Activated CD4-positive, alpha-beta T cell treated with anti-CD3 and anti-CD28 coated beads, Interleukin-2, amount 10 ng/mL, durations not matched to agents 7 days and 5 days (primary cell): ENCODE results near the gene ADH5. TPM values are rescaled to one million over a fixed set of nuclear protein-coding genes. Genes with fewer than 3 reads are reported as not detected.
"Not testable (repeated sequence)": the region's sequence is repeated elsewhere in the genome, so short reads cannot be mapped to it uniquely, and the experiment has no call there.

ENCODE experiments used
- CTCF ChIA-PET: fragments of 350-600 bp; sonication (Branson Sonifier 250); formaldehyde crosslinking; loops from one replicate; lab custom pipeline; 2021; ENCODE audit warnings: antibody characterized with exemption; lab: Charles Lee
- POLR2A ChIA-PET: fragments of 350-600 bp; sonication (Branson Sonifier 250); formaldehyde crosslinking; loops from one replicate; lab custom pipeline; 2021; ENCODE audit warnings: antibody characterized with exemption; lab: Charles Lee
- DNase-seq: peaks from one replicate; pipeline ENCODE4 v3.0.0-alpha.2; 2020
- H3K27ac Mint-ChIP-seq: one replicate; pipeline ENCODE4 v1.8.0; 2021; ENCODE audit warnings: mild to moderate bottlenecking, moderate library complexity, mixed read lengths
- H3K27me3 Mint-ChIP-seq: one replicate; pipeline ENCODE4 v1.8.0; 2021; ENCODE audit warnings: mixed read lengths
- H3K36me3 Mint-ChIP-seq: one replicate; pipeline ENCODE4 v1.8.0; 2021; ENCODE audit warnings: low read depth, mixed read lengths
- H3K4me1 Mint-ChIP-seq: one replicate; pipeline ENCODE4 v1.8.0; 2021; ENCODE audit warnings: mixed read lengths
- H3K4me3 Mint-ChIP-seq: one replicate; pipeline ENCODE4 v1.8.0; 2021; ENCODE audit warnings: mild to moderate bottlenecking, moderate library complexity, mixed read lengths
- H3K9me3 Mint-ChIP-seq: one replicate; pipeline ENCODE4 v1.8.0; 2021; ENCODE audit warnings: mixed read lengths
- total RNA-seq, 2 experiments: library from RNA; stranded (reverse); gene quantifications; one replicate each; pipeline ENCODE4 v1.2.3, GENCODE V29; 2021

ADH5 gene
- total RNA-seq, 2 experiments from 2014 or later, result 105 to 120 TPM

DNA sequence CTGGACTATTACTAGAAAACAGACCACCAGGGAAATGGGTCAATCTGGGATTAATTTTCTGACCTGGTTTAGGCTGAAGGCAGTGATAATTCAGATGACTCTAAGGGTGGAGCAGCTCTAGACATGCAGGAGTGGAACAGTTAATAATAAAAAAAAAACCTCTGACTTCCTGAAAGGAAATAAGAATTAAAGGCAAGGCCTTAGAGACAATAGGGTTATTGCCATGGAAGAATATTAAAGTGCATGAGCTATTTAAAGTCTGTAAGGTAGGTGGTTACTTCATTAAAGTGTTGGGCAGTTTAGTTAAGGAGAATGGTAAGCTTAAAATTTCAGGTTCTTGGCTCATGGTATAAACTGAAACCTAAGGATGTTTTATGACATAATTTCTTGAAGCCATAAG, 14.6 kb upstream of the ADH5 start:
- Mint-ChIP-seq H3K4me1 (peaks cover 3% of the 10 kb centered on the region), H3K27me3 (no peaks in the 10 kb centered on the region), H3K9me3 (no peaks in the 10 kb centered on the region), H3K4me3 (no peak overlapping the region), H3K36me3 (no peaks in the 10 kb centered on the region), H3K27ac (no peak overlapping the region)
- no peak for DNase-seq
- POLR2A ChIA-PET, result no interaction called here
- CTCF ChIA-PET, result interaction anchor here (0.6 kb wide), 1 partner anchor 230 kb away, joined by 3 read pairs; no protein-coding TSS in a partner anchor

DNA sequence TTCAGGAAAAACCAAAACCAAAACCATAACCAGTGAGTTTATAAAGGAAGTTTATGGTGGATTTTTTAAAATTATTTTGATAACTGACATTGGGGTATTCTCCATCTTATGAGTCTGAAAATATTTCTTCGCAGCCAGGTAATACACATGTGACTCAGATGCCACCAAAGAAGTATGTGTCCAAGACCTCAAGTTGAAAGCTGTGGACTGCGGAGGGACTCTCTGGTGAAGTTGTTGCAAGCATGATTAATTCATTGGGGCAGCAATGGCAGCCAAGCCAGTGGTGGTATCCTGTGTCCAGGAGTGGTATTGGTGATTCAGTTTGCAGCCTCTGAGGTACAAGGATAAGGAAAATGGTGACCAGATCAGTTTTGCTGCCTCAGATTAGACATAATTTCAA, 14.0 kb upstream of the ADH5 start:
- no peaks in the 10 kb centered on the region for H3K36me3 Mint-ChIP-seq
- no peak for DNase-seq
- no peak overlapping the region for H3K27ac Mint-ChIP-seq
- H3K9me3 Mint-ChIP-seq, result no peaks in the 10 kb centered on the region
- H3K27me3 Mint-ChIP-seq, result no peaks in the 10 kb centered on the region
- H3K4me1 Mint-ChIP-seq, result peaks cover 3% of the 10 kb centered on the region
- H3K4me3 Mint-ChIP-seq, result no peak overlapping the region
- POLR2A ChIA-PET, result no interaction called here
- CTCF ChIA-PET, result no interaction called here

DNA sequence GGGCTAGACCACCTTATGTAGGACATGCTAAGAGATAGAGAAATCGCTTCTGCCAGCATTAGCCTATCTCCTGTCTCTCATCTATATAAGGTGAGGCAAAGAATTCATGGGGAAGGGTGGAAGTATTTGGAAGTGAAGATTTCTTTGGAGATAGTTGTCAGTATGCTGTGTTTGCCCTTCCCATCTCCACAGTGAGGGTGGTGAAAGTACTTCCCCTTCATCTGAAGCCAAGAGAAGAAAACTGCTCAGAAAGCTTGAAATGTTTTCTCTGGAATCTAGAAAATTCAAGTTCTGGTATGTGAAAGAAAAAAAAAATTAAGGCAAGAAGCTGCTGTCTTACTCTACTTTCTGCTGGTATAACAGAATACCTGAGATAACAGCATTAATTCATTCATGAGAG, 12.3 kb upstream of the ADH5 start:
- Mint-ChIP-seq H3K4me3 (no peak overlapping the region), H3K36me3 (no peaks in the 10 kb centered on the region), H3K27ac (no peak overlapping the region), H3K4me1 (peaks cover 3% of the 10 kb centered on the region), H3K27me3 (peaks cover 5% of the 10 kb centered on the region), H3K9me3 (no peaks in the 10 kb centered on the region)
- no peak for DNase-seq
- ChIA-PET POLR2A (no interaction called here), CTCF (interaction anchor here (0.8 to 1.4 kb wide), 2 partner anchors 10 to 11 kb away, joined by 3 to 4 read pairs; no protein-coding TSS in a partner anchor)

DNA sequence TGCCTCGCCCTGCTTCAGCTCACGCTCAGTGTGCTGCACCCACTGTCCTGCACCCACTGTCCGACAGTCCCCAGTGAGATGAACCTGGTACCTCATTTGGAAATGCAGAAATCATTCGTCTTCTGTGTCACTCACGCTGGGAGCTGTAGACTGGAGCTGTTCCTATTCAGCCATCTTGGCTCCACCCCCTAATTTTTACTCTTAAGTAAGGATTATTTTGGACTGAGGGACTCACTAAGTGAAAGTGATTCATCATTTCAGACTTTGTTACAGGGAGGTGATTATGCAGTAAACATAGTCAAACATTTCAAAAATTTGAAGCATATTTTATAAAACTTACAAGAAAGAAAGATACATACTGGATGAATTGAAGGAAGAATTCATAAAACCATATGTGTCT, 11.2 kb upstream of the ADH5 start:
- H3K9me3 Mint-ChIP-seq, DNase-seq, H3K4me1 Mint-ChIP-seq, H3K27ac Mint-ChIP-seq, H3K4me3 Mint-ChIP-seq, H3K36me3 Mint-ChIP-seq, CTCF ChIA-PET, H3K27me3 Mint-ChIP-seq, POLR2A ChIA-PET: not testable (repeated sequence)

DNA sequence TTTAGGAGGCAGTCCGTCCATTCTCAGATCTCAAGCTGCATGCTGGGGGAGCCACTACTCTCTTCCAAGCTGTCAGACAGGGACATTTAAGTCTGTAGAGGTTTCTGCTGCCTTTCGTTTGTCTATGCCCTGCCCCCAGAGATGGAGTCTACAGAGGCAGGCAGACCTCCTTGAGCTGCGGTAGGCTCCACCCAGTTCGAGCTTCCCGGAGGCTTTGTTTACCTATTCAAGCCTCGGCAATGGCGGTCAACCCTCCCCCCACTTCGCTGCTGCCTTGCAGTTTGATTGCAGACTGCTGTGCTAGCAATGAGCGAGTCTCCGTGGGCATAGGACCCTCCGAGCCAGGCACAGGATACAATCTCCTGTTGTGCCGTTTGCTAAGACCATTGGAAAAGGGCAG, 10.7 kb upstream of the ADH5 start:
- H3K27ac Mint-ChIP-seq, result no peak overlapping the region
- peaks cover 3% of the 10 kb centered on the region for H3K4me1 Mint-ChIP-seq
- no peaks in the 10 kb centered on the region for H3K9me3 Mint-ChIP-seq
- H3K27me3 Mint-ChIP-seq, result peaks cover 5% of the 10 kb centered on the region
- no peak overlapping the region for H3K4me3 Mint-ChIP-seq
- no peaks in the 10 kb centered on the region for H3K36me3 Mint-ChIP-seq
- POLR2A ChIA-PET, result no interaction called here
- CTCF ChIA-PET, result no interaction called here
- DNase-seq, result no peak

DNA sequence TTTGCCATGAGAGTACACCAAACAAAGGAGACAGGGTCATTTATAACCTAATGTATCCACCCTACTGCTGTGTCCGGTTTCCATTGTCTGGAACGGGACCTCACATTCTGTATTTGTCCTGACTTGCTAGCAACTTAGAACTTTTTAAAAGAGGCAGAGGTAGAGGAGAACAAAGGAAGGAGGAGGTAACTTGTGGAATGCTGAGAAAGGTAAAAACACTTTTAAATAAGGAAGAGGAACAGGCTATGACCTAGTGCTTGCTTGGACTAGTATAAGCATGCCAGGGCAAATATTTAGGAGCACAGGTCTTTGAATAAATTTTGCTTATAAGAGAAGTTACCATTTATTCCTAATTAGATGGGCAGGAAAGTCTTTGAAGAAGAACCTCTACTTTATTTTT, 3.3 kb upstream of the ADH5 start:
- H3K9me3 Mint-ChIP-seq, H3K27me3 Mint-ChIP-seq, H3K27ac Mint-ChIP-seq, POLR2A ChIA-PET, CTCF ChIA-PET, DNase-seq, H3K4me3 Mint-ChIP-seq: not testable (repeated sequence)
- peaks cover 11% of the 10 kb centered on the region for H3K36me3 Mint-ChIP-seq
- H3K4me1 Mint-ChIP-seq, result peaks cover 30% of the 10 kb centered on the region

DNA sequence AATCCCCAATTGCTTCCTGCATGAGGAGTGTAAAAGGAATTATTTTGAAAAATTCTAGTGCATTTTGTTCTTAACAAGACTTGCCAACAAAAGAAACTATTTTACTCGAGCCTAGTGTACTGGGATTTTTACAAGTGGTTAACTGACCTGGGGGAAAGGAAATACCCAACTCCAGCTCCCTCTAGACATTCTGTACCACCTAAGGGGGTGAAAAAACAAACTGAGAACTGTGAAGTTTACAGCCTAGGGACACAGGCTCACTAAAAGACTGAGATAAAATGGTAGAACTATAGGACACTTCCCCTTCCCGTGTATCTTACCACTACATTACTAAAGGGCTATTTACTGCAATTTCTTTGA, 2.6 kb upstream of the ADH5 start:
- no peak for DNase-seq
- Mint-ChIP-seq H3K4me1 (peaks cover 36% of the 10 kb centered on the region), H3K27ac (no peak overlapping the region), H3K4me3 (no peak overlapping the region), H3K27me3 (no peaks in the 10 kb centered on the region), H3K36me3 (peaks cover 14% of the 10 kb centered on the region), H3K9me3 (no peaks in the 10 kb centered on the region)
- CTCF ChIA-PET, result interaction anchor here (0.7 kb wide), 1 partner anchor 1870 kb away, joined by 3 read pairs; no protein-coding TSS in a partner anchor
- POLR2A ChIA-PET, result no interaction called here

DNA sequence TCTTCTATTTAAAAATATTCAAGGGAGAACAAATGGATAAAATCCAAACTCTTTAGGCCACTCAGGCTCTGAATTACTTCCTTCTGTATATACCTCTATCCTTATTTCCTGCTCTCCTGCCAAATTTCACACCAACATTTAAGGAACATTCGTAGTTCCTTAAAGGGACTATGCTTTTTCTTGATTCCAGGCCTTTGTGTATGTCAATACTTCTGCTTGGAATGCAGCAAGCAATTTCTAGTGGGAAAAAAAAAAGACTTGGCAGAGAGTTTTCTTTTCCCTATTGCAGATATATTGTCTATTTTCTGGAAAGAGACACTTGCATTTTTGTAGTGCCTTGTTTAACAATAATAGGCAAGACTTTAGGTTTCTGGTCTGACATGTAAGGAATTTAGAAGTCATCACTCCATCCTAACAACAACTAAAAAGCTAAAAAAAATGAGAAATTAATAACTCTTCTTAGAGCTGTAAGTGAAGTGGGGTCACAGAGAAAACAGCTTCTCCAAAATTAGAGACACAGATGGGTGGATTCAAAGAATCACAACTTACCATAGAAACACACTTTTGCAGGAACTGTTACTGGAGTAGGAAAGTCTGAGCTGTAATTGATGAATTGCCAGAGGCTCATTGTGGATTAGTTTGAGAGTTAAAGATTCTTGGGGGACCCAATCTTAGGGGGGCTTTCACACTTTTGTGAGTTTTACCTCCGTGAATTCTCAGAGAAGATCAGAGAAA, 2.1 kb upstream of the ADH5 start:
- DNase-seq, result no peak
- H3K27ac Mint-ChIP-seq, result peak overlapping the region; percentile 5
- ChIA-PET POLR2A (no interaction called here), CTCF (interaction anchor here (0.6 to 0.7 kb wide), 2 partner anchors 287 to 1870 kb away, joined by 3 read pairs; no protein-coding TSS in a partner anchor)
- peak overlapping the region; percentile 40 for H3K4me3 Mint-ChIP-seq
- H3K9me3 Mint-ChIP-seq, result no peaks in the 10 kb centered on the region
- H3K36me3 Mint-ChIP-seq, result peaks cover 17% of the 10 kb centered on the region
- H3K27me3 Mint-ChIP-seq, result no peaks in the 10 kb centered on the region
- H3K4me1 Mint-ChIP-seq, result peaks cover 37% of the 10 kb centered on the region

DNA sequence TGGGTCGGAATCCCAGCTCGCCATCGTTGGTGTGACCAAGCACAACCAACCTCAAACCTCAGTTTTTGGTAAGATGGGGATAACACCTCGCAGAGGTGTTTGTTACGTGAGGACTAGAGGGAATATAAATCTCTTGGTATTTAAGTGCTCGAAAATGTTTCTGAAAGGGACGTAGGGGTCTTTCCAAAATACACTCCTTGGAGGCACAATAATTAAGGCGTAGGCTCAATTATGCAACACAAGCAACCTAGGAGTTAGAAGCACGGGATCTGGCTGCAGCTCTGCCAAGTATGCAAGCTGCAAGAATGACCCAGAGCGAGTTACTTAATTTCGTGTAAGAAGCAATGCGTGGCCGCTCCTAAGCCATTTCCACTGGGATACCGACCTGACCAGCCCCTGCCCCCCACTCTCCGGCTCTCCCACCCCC, 552 bp downstream of the ADH5 start:
- peaks cover 40% of the 10 kb centered on the region for H3K36me3 Mint-ChIP-seq
- POLR2A ChIA-PET, result interaction anchor here (0.7 kb wide), 1 partner anchor 827 kb away, joined by 3 read pairs; the partner anchor contains the start of gene RAP1GDS1
- peak; percentile 11 for DNase-seq
- no peaks in the 10 kb centered on the region for H3K27me3 Mint-ChIP-seq
- H3K27ac Mint-ChIP-seq, result peak overlapping the region; percentile 98
- no peaks in the 10 kb centered on the region for H3K9me3 Mint-ChIP-seq
- CTCF ChIA-PET, result interaction anchor here (1.0 to 1.4 kb wide), 2 partner anchors 31 to 93 kb away, joined by 3 to 4 read pairs; partner anchors contain the start of gene METAP1
- peak overlapping the region; percentile 83 for H3K4me3 Mint-ChIP-seq
- peaks cover 48% of the 10 kb centered on the region for H3K4me1 Mint-ChIP-seq

DNA sequence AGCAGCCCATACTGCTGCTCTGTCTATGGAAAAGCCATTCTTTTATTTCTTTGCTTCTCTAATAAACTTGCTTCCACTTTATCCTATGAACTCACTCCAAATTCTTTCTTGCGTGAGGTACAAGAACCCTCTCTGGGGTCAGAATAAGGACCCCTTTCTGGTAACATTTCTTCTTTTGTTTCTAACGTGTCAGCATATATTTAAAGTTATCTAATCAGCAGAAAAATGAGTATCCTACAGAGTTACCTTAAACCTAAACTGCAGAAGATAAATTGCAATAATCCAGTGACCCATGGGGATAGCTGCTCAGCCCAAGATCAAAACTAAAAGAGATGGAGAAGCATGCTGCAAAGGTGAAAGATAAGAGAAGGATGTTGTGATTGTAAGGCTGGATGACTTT, 4.0 kb downstream of the ADH5 start:
- DNase-seq, result no peak
- Mint-ChIP-seq H3K36me3 (peaks cover 56% of the 10 kb centered on the region), H3K9me3 (no peaks in the 10 kb centered on the region), H3K4me1 (peaks cover 42% of the 10 kb centered on the region), H3K27ac (no peak overlapping the region), H3K27me3 (no peaks in the 10 kb centered on the region), H3K4me3 (no peak overlapping the region)
- POLR2A ChIA-PET, result no interaction called here
- CTCF ChIA-PET, result no interaction called here

DNA sequence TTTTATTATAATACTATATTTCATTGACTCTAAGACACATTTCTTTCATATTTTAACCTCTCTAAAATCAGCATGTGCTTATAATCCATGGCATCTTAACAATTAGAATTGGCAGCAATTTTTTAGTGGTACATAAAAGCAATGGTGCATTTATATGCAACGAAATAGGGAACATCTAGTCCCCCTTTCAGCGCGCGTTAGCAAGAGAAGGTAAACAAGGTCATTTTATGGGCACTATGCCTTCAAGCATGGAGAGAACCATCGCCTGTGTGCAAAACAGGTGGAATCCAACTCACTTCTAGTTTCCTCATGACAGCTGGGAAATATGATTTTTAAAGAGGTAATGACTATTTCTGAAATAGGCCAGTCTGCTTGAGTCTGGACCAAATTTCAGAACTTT, 6.4 kb downstream of the ADH5 start:
- no peaks in the 10 kb centered on the region for H3K27me3 Mint-ChIP-seq
- H3K4me3 Mint-ChIP-seq, result no peak overlapping the region
- DNase-seq, result no peak
- no peaks in the 10 kb centered on the region for H3K9me3 Mint-ChIP-seq
- no peak overlapping the region for H3K27ac Mint-ChIP-seq
- H3K4me1 Mint-ChIP-seq, result peaks cover 26% of the 10 kb centered on the region
- peaks cover 61% of the 10 kb centered on the region for H3K36me3 Mint-ChIP-seq
- POLR2A ChIA-PET, result no interaction called here
- CTCF ChIA-PET, result no interaction called here

DNA sequence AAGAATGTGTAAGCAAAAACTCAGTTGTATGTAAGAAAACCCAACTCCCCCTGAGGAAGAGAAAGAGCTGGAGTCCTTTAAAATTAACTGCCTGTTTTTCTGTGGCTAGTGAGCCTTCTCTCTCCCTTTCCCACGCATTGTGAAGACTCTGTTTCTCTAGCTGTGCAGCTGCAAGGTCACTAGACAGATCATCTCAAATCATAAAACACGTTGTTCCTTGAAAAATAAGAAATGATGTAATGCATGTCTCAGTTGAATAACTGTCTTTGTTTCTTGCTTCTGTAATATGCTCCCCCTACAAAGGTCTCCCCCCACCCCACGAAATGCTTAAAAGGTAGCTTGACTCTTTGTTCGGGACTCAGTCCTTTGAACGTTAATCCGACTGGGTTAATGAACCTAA, 7.7 kb downstream of the ADH5 start:
- H3K9me3 Mint-ChIP-seq, POLR2A ChIA-PET, H3K27ac Mint-ChIP-seq, H3K4me3 Mint-ChIP-seq, DNase-seq, H3K27me3 Mint-ChIP-seq, CTCF ChIA-PET: not testable (repeated sequence)
- H3K36me3 Mint-ChIP-seq, result peaks cover 65% of the 10 kb centered on the region
- peaks cover 17% of the 10 kb centered on the region for H3K4me1 Mint-ChIP-seq

DNA sequence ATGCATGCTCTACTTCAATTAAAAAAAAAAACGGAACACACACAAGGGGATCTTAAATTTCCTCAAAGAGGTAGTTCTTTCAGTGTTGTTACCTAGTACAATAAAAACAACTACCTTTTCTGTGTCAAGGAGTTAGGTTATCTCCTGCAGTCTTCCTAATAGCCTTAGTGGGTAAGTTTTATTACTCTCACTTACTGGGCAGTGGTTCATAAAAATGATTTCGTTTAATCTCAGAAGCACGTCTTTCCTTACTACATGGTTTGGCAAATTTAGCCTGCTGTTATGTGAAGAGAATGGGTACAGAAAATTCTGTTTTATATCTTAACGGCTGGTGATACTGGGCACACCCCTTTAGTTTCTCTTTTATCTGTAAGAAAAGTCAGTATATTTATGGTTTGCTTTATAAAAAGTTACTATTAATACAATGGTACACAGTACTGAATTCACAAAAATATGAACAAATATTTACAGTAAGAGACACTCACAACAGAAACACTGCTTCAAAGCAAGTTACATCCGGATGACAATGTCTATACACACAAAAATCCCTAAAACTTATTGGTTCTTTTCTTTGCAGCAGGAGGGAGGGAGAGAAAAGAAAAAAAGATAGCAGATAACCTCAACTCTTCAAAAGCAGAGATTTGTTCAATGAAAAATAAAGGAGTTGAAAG, 8.8 kb downstream of the ADH5 start:
- Mint-ChIP-seq H3K36me3 (peaks cover 60% of the 10 kb centered on the region), H3K27me3 (no peaks in the 10 kb centered on the region), H3K4me3 (no peak overlapping the region), H3K27ac (peak overlapping the region; percentile 41), H3K4me1 (peaks cover 12% of the 10 kb centered on the region), H3K9me3 (no peaks in the 10 kb centered on the region)
- no peak for DNase-seq
- ChIA-PET CTCF (no interaction called here), POLR2A (no interaction called here)
